Bronchial epithelial cell (primary cell): Measurements from ENCODE around the gene KRTAP4-9. TPM values are rescaled to one million over a fixed set of nuclear protein-coding genes. Genes with fewer than 3 reads are reported as not detected.
"Not testable (repeated sequence)": the region's sequence is repeated elsewhere in the genome, so short reads cannot be mapped to it uniquely, and the experiment has no call there.

Source experiments
- DNase-seq: peaks from one replicate; pipeline ENCODE4 v3.0.0-alpha.2; 2010; ENCODE audit warnings: low read depth
- FAIRE-seq: peaks from 2 replicates; lab custom pipeline; 2011; peaks lifted over from hg19 to GRCh38; lab: Jason Lieb, UNC
- H3K27me3 ChIP-seq: 2 replicates; pipeline ENCODE4 v1.5.1; 2011; ENCODE audit warnings: low read length; ENCODE audit not compliant: control insufficient read depth, insufficient read depth
- H3K36me3 ChIP-seq: 2 replicates; pipeline ENCODE4 v1.5.1; 2011; ENCODE audit warnings: low read length; ENCODE audit not compliant: control insufficient read depth, insufficient read depth
- H3K4me3 ChIP-seq: 2 replicates; pipeline ENCODE4 v1.5.1; 2011; ENCODE audit warnings: mild to moderate bottlenecking, low read depth, low read length, control low read depth
- total RNA-seq: library from RNA; depleted of rRNA; stranded (reverse); fragments of >200 nt; gene quantifications from 2 replicates; pipeline ENCODE4 v1.2.1, GENCODE V29; 2014
- TF ChIP-seq, protein P1 (sequence below): IDR thresholded peaks from 2 replicates; pipeline ENCODE4 v1.5.1; 2011; ENCODE audit warnings: mild to moderate bottlenecking, moderate library complexity, low read length, control low read depth, inconsistent platforms; ENCODE audit not compliant: insufficient read depth, severe bottlenecking

The KRTAP4-9 gene
- total RNA-seq, 1 donor from 2014 or later: not detected

DNA sequence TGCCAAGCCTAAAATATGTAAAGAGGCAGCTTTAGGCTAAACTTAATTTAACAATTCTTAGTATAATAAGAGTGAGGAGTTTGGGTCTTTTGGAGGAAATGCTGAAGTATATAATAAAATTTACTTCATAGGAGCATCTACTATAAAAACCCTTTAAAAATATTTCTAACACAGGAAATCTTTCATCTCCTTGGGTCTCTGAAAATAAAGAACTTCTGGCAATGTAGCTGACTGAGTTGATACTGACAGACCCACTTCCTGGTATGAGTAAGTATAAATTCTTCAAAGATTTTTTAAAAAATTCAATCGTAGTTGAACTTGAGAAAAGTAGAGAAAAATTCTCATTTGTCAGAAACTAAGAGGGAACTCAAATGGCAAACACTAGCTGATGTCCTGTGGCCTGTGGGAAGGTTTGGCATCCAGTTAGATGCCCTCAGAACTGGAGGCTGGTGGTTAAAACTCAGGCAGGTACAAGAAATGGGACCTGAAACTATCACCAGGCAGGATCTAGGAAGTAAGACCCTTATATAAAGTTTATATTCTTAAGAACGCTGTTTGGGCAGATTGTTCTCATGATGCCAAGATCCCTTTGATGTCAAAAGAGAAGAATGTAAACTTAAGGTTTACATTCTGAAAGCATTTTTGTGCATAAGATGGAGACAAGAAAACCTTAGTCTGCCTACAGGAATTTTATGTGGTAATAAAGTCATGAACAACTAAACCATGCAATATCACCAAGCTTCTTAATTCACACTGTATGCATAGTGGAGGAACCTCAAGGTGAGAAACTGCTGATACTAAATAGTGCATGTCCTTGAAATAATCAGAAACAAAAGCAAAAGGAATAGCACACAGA is 28.9 kb downstream of the KRTAP4-9 start:
- TF ChIP-seq, protein P1, sequence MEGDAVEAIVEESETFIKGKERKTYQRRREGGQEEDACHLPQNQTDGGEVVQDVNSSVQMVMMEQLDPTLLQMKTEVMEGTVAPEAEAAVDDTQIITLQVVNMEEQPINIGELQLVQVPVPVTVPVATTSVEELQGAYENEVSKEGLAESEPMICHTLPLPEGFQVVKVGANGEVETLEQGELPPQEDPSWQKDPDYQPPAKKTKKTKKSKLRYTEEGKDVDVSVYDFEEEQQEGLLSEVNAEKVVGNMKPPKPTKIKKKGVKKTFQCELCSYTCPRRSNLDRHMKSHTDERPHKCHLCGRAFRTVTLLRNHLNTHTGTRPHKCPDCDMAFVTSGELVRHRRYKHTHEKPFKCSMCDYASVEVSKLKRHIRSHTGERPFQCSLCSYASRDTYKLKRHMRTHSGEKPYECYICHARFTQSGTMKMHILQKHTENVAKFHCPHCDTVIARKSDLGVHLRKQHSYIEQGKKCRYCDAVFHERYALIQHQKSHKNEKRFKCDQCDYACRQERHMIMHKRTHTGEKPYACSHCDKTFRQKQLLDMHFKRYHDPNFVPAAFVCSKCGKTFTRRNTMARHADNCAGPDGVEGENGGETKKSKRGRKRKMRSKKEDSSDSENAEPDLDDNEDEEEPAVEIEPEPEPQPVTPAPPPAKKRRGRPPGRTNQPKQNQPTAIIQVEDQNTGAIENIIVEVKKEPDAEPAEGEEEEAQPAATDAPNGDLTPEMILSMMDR: no peak
- H3K27me3 ChIP-seq: no peaks in the 10 kb centered on the region
- H3K36me3 ChIP-seq: no peaks in the 10 kb centered on the region
- DNase-seq (peak; percentile 30), FAIRE-seq (no peak)
- H3K4me3 ChIP-seq: no peak overlapping the region

DNA sequence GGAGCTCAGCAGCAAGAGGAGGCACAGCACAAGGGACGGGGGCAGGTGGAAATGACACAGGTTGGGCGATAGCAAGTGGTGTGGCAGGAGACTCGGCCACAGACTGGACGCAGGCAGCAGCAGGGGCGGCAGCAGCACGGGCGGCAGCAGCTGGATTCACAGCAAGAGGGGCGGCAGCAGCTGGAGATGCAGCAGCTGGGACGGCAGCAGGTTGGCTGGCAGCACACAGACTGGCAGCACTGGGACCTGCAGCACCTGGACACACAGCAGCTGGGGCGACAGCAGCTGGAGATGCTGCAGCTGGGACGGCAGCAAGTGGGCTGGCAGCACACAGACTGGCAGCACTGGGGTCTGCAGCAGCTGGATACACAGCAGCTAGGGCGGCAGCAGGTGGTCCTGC is 34.7 kb downstream of the KRTAP4-9 start:
- FAIRE-seq: not testable (repeated sequence)

DNA sequence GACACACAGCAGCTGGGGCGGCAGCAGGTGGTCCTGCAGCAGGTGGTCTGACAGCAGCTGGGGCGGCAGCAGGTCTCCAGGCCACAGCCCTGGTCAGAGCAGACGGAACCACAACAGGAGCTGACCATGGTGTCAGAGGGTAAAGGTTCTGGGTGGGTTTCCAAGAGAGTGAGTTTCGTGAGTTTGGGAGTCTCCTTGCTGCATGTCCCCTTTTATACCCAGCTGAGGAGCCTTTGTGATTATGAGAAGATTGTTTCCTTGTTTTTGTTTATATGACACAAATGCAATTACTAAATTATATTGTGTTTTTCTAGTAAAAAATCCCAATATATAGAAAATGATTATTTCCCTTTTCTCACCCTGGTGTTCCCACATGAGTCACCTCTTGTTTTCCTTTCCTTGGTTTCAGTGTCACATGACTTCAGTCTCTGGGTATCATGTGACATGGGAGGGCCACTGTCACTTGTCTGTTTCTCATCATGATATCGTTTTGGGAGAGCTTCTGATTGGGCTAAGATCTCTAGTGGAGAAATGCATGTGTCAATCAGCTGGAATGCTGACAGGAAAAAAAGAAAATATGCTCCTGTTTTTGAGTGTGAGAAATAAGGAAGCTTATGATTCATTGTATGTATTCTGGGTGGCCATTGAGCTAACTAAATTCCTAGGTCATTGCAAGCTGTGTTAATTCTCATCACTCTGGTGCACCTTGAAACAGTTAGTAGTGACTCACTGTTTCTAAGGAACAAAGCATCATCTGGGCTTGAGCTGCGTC is 35.4 kb downstream of the KRTAP4-9 start, which contains the start of gene KRTAP4-6:
KRTAP4-6 (minus strand) TSS at position 185 of the 772 bp plus-strand sequence; CDS start at position 128, 57 bp downstream.
- no peaks in the 10 kb centered on the region for H3K27me3 ChIP-seq
- peak; percentile 98 for DNase-seq
- H3K36me3 ChIP-seq: no peaks in the 10 kb centered on the region
- no peak within 1 kb of the TSS for H3K4me3 ChIP-seq
- TF ChIP-seq, protein P1: no peak
- peak; percentile 88 for FAIRE-seq

More for the DNA sequence above, 34.7 kb downstream of the KRTAP4-9 start:
- not testable (repeated sequence) for H3K36me3 ChIP-seq, H3K27me3 ChIP-seq, DNase-seq, H3K4me3 ChIP-seq

DNA sequence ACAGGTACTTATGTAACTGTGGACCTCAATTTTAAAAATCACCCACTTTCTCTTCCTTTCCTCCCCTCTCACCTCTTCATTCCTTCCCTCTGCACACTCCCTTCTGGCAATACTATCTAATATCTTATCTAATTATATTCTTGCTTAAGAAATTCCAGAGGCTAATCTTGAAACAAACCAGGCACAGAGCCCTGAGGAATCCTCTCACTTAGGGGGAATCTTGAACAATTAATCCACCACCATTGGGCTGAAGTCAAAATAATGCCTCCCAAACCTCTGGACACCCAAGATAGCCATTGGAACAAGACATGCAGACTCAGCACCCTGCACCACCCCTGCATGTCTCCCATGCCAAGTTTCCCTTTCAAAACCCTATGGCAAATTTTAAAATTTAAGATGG is 36.2 kb downstream of the KRTAP4-9 start:
- FAIRE-seq: no peak
- H3K27me3 ChIP-seq: no peaks in the 10 kb centered on the region
- DNase-seq: no peak

DNA sequence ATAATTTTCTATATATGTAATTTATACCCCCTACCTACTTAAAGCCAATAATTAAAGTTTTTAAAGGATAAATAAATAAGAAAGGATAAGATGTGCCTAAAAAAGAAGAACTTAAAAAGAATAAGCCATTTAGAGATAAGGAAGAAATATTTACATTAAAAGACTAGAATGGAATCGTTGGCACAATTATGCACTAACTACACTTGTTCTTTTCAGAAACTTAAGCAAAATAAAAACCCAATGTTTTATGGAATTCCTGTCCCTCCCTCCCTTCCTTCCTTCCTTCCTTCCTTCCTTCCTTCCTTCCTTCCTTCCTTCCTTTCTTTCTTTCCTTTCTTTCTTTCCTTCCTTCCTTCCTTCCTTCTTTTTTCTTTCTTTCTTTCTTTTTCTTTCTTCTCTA is 39.7 kb downstream of the KRTAP4-9 start:
- DNase-seq: no peak
- no peak for FAIRE-seq
- TF ChIP-seq, protein P1: no peak

More for the DNA sequence above, 36.2 kb downstream of the KRTAP4-9 start:
- H3K36me3 ChIP-seq: no peaks in the 10 kb centered on the region
- TF ChIP-seq, protein P1: no peak
- H3K4me3 ChIP-seq: no peak overlapping the region

DNA sequence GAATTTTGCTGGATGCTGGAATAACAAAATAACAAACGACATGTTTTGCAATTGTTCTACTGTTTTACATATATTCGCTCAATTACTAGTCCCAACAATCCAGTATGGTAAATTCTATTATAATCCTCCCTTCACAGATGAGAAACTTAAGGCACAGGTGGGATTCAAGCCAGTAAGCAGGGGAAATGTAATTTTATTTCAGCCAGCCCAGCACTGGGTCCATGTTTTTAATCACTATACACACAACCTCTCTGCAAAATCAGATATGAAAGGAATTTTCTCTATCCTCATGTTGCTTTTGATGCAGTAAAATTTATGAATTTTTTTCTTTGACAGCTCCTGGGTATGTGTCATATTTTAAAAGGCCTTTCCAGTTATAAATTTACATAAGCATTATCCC is 40.1 kb downstream of the KRTAP4-9 start:
- no peak overlapping the region for H3K4me3 ChIP-seq
- no peaks in the 10 kb centered on the region for H3K27me3 ChIP-seq
- H3K36me3 ChIP-seq: no peaks in the 10 kb centered on the region
- no peak for DNase-seq
- TF ChIP-seq, protein P1: no peak
- FAIRE-seq: no peak

More for the DNA sequence above, 39.7 kb downstream of the KRTAP4-9 start:
- H3K27me3 ChIP-seq: no peaks in the 10 kb centered on the region
- H3K36me3 ChIP-seq: no peaks in the 10 kb centered on the region
- no peak overlapping the region for H3K4me3 ChIP-seq
